ENCODE data around the gene AKNAD1.

GRCh38 chr1:108878160-108878469 lies 21.2 kb upstream of the AKNAD1 start:
- TF ChIP-seq CTCF (conservative IDR thresholded peaks at IDR 0.05; ENCODE audit: low read depth, low read length) (no peak), EZH2 (IDR thresholded peaks at IDR 0.05; ENCODE audit: borderline replicate concordance, low read depth, low read length, poor library complexity, severe bottlenecking) (no peak)
